Neural crest cell (in vitro differentiated cells): ENCODE results near the gene PRPF38A. TPM values are rescaled to one million over a fixed set of nuclear protein-coding genes. Genes with fewer than 3 reads are reported as not detected.

ENCODE experiments used
- DNase-seq: peaks from one replicate; pipeline ENCODE4 v3.0.0; 2021; ENCODE audit warnings: low read depth, mixed read lengths, low spot score
- H3K27ac Mint-ChIP-seq: one replicate; pipeline ENCODE4 v1.8.0; 2021; ENCODE audit warnings: mild to moderate bottlenecking, mixed read lengths; ENCODE audit not compliant: unreplicated experiment
- H3K27me3 Mint-ChIP-seq: 2 replicates; pipeline ENCODE4 v1.8.0; 2021; ENCODE audit warnings: low read depth, mild to moderate bottlenecking, mixed read lengths
- H3K36me3 Mint-ChIP-seq: 2 replicates; pipeline ENCODE4 v1.8.0; 2021; ENCODE audit warnings: low read depth, mild to moderate bottlenecking, mixed read lengths
- H3K4me1 Mint-ChIP-seq: 2 replicates; pipeline ENCODE4 v1.8.0; 2021; ENCODE audit warnings: mixed read lengths
- H3K4me3 Mint-ChIP-seq: one replicate; pipeline ENCODE4 v1.8.0; 2021; ENCODE audit warnings: mild to moderate bottlenecking, mixed read lengths
- H3K9me3 Mint-ChIP-seq: 2 replicates; pipeline ENCODE4 v1.8.0; 2021; ENCODE audit warnings: mixed read lengths
- long read RNA-seq: library from polyadenylated mRNA; unstranded; transcript quantifications from one replicate; pipeline ENCODE4 v2.0.0, GENCODE V29; 2020
- total RNA-seq: library from RNA; stranded (reverse); gene quantifications from 2 replicates; pipeline ENCODE4 v1.2.1, GENCODE V29; 2021
- TF ChIP-seq, protein P1 (sequence below): fragments of 200-600 bp; sonication (generic); conservative IDR thresholded peaks from 2 replicates; pipeline ENCODE4 v1.5.0; 2021; ENCODE audit warnings: antibody characterized with exemption, mild to moderate bottlenecking

PRPF38A gene
- total RNA-seq: 81.1 and 83.6 TPM in 2 replicates
- long read RNA-seq, full-length matches to known transcripts: 300 of 333 reads
- long read RNA-seq, partial matches to known transcripts: 10 of 333 reads
- long read RNA-seq, other reads (novel, unspliced or antisense): 23 of 333 reads

GRCh38 chr1:52404116-52404974 lies at the start of gene PRPF38A, which contains the start of gene ORC1:
PRPF38A (plus strand) TSS chr1:52404602; CDS start chr1:52404750, 148 bp downstream.
ORC1 (minus strand) TSS chr1:52404423; CDS start chr1:52402223, 2,200 bp downstream.
- no peaks in the 10 kb centered on the region for H3K9me3 Mint-ChIP-seq
- H3K4me3 Mint-ChIP-seq: peak within 1 kb of the TSS; percentile 100
- H3K4me1 Mint-ChIP-seq: peaks cover 39% of the 10 kb centered on the region
- H3K27ac Mint-ChIP-seq: peak within 1 kb of the TSS; percentile 100
- H3K27me3 Mint-ChIP-seq: no peaks in the 10 kb centered on the region
- TF ChIP-seq, protein P1, sequence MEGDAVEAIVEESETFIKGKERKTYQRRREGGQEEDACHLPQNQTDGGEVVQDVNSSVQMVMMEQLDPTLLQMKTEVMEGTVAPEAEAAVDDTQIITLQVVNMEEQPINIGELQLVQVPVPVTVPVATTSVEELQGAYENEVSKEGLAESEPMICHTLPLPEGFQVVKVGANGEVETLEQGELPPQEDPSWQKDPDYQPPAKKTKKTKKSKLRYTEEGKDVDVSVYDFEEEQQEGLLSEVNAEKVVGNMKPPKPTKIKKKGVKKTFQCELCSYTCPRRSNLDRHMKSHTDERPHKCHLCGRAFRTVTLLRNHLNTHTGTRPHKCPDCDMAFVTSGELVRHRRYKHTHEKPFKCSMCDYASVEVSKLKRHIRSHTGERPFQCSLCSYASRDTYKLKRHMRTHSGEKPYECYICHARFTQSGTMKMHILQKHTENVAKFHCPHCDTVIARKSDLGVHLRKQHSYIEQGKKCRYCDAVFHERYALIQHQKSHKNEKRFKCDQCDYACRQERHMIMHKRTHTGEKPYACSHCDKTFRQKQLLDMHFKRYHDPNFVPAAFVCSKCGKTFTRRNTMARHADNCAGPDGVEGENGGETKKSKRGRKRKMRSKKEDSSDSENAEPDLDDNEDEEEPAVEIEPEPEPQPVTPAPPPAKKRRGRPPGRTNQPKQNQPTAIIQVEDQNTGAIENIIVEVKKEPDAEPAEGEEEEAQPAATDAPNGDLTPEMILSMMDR: peak; percentile 69
- H3K36me3 Mint-ChIP-seq: peaks cover 20% of the 10 kb centered on the region
- DNase-seq: peak; percentile 96

DNA sequence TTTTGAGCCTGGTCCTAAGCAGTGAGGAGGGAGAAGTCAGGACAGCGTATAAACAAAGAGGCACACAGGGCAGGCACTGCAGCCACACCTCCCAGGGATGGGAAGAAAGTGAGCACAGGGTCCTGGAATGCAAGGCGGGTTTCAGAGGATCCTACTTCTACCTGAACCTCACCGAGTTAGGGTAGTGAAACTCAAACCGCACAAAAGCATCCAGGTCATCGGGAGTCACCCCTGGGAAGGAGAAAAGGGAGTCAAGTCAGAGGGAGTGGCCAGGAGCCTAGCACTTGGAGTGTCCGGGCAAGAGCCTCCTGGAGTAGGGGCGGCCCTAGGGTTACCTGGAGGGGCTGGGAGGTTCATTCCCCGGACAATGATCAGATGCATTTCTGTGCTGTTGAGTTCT lies 49.0 kb upstream of the PRPF38A start:
- Mint-ChIP-seq H3K9me3 (no peaks in the 10 kb centered on the region), H3K4me3 (no peak overlapping the region), H3K27me3 (peaks cover 2% of the 10 kb centered on the region), H3K27ac (peak overlapping the region; percentile 67), H3K4me1 (peaks cover 27% of the 10 kb centered on the region), H3K36me3 (peaks cover 28% of the 10 kb centered on the region)
- no peak for DNase-seq
- TF ChIP-seq, protein P1: no peak

- H3K36me3 Mint-ChIP-seq: peaks cover 29% of the 10 kb centered on the region
- peak overlapping the region; percentile 4 for H3K4me3 Mint-ChIP-seq
- TF ChIP-seq, protein P1: no peak
- peak overlapping the region; percentile 67 for H3K27ac Mint-ChIP-seq
- no peaks in the 10 kb centered on the region for H3K9me3 Mint-ChIP-seq
- DNase-seq: no peak
- H3K4me1 Mint-ChIP-seq: peaks cover 27% of the 10 kb centered on the region
- peaks cover 4% of the 10 kb centered on the region for H3K27me3 Mint-ChIP-seq
Measured at GRCh38 chr1:52355847-52356505, 48.4 kb upstream of the PRPF38A start.

DNA sequence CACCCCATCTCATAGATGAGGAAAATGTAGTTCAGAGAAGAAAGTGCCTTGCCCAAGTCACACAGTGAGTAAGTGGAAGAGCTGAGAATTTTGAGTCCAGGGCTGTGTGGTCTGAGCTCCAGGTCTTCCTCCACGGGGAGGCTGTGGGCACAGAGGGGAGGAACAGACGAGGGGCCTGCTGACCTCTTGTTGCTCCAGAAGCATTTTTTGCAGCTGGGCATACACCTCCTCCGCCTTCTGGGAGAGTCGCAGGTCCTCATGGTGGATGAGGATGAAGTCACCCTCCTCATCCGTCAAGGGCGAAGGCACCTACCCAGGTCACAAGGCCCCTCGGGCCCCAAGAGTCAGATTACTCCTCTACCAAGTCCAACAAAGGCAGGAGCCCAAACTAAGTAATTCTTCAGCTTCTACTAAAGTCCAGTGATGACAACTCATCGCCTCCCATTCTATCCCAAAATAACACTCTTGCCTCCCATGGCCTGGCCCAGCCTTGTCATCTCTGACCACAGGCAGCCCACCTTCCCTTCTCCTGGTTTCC lies 47.5 kb upstream of the PRPF38A start:
- Mint-ChIP-seq H3K4me1 (peaks cover 29% of the 10 kb centered on the region), H3K9me3 (no peaks in the 10 kb centered on the region), H3K27me3 (peaks cover 4% of the 10 kb centered on the region), H3K36me3 (peaks cover 34% of the 10 kb centered on the region), H3K27ac (no peak overlapping the region), H3K4me3 (peak overlapping the region; percentile 4)
- TF ChIP-seq, protein P1: no peak
- DNase-seq: no peak

DNA sequence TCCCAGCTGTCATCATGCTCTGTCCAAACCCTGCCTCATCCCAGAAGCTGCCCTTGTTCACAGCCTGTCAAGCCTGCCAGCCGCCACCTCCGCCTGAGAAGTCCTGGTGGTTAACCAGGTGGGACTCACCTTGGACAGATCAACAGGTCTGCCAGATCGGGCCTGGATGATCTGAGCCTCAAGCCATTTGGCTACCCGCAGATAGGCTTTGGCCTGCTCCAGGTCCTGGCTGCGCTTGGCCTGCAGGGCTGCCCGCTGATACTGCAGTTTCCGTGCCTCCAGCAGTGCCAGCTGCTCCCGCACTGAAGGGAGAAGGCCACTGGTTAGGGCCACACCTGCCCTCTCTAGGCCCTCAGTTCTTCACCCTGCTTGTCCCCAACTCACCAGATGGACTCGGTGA lies 47.0 kb upstream of the PRPF38A start:
- Mint-ChIP-seq H3K27me3 (peaks cover 4% of the 10 kb centered on the region), H3K4me3 (peak overlapping the region; percentile 15), H3K36me3 (peaks cover 37% of the 10 kb centered on the region), H3K9me3 (no peaks in the 10 kb centered on the region), H3K27ac (no peak overlapping the region), H3K4me1 (peaks cover 28% of the 10 kb centered on the region)
- TF ChIP-seq, protein P1: no peak
- no peak for DNase-seq
